HCT116 (cell line): Measurements from ENCODE around the gene ALDH1L2. TPM values are rescaled to one million over a fixed set of nuclear protein-coding genes. Genes with fewer than 3 reads are reported as not detected.

Source experiments
- ATAC-seq: fragments of 200-7000 bp; cut with Tn5 transposase; 2 replicates; pipeline ENCODE4 v1.9.1; 2020; ENCODE audit warnings: mild to moderate bottlenecking, moderate library complexity
- BruUV-seq: library from RNA; stranded (reverse); fragments of 400-500 nt; replicated peaks from 2 replicates; lab custom pipeline; 2021; lab: Mats Ljungman, UMichigan
- CTCF ChIA-PET: fragments of 300-600 bp; sonication (Branson Sonifier 250); formaldehyde crosslinking; loops from one replicate; lab custom pipeline; 2021; ENCODE audit warnings: antibody characterized with exemption; lab: Charles Lee
- POLR2A ChIA-PET: fragments of 300-600, 350-600 bp; sonication (Branson Sonifier 250); formaldehyde crosslinking; loops from one replicate; lab custom pipeline; 2021; ENCODE audit warnings: antibody characterized with exemption; lab: Charles Lee
- RAD21 ChIA-PET, 2 experiments: fragments of 300-600 bp; sonication (Branson Sonifier 250); formaldehyde crosslinking; loops; one replicate each; lab custom pipeline; 2023; ENCODE audit warnings: low total read pairs in 2 of 2; ENCODE audit not compliant: uncharacterized antibody in 2 of 2, unreplicated experiment in 2 of 2, low non-redundant PET in 1 of 2; lab: Charles Lee
- DNase-seq: peaks from one replicate; pipeline ENCODE4 v3.0.0-alpha.2; 2010; ENCODE audit warnings: low read depth, low spot score
- H2AFZ ChIP-seq: fragments of 200-600 bp; shearing (Covaris generic), sonication (generic); 2 replicates; pipeline ENCODE4 v1.6.1; 2017; ENCODE audit warnings: low read depth, mixed run types, mixed read lengths, antibody characterized with exemption, low read length; ENCODE audit not compliant: poor library complexity, severe bottlenecking
- H3K27ac ChIP-seq: 2 replicates; pipeline ENCODE4 v1.5.1; 2012; ENCODE audit warnings: low read depth, low read length
- H3K27me3 ChIP-seq: fragments of 200-600 bp; sonication (generic); 2 replicates; pipeline ENCODE4 v1.6.1; 2016; ENCODE audit warnings: mixed run types, low read length, mixed read lengths; ENCODE audit not compliant: insufficient read depth
- H3K36me3 ChIP-seq, 2 experiments: fragments of 200-500 bp in 1 of 2; fragments of 200-600 bp in 1 of 2; sonication (Bioruptor generic) in 1 of 2; sonication (generic) in 1 of 2; 2 replicates each; pipeline versions ENCODE4 v1.5.1 to v1.6.1; 2014 to 2016; ENCODE audit warnings: low read length in 2 of 2, inconsistent platforms in 1 of 2, mixed read lengths in 1 of 2, mixed run types in 1 of 2; ENCODE audit not compliant: insufficient read depth in 2 of 2, control insufficient read depth in 1 of 2
- H3K4me1 ChIP-seq, 2 experiments: fragments of 200-600 bp in 1 of 2; sonication (generic) in 1 of 2; 2 replicates each; pipeline versions ENCODE4 v1.5.1 to v1.6.1; 2012 to 2017; ENCODE audit warnings: low read length in 2 of 2, inconsistent platforms in 1 of 2, mild to moderate bottlenecking in 1 of 2, mixed read lengths in 1 of 2, mixed run types in 1 of 2, moderate library complexity in 1 of 2; ENCODE audit not compliant: insufficient read depth in 2 of 2, control insufficient read depth in 1 of 2
- H3K4me2 ChIP-seq: fragments of 200-600 bp; sonication (generic); 2 replicates; pipeline ENCODE4 v1.6.1; 2017; ENCODE audit warnings: mixed run types, low read length, mixed read lengths
- H3K4me3 ChIP-seq, 2 experiments: fragments of 200-600 bp in 1 of 2; sonication (generic) in 1 of 2; replicated peaks in 1 of 2; 2 replicates each; pipeline ENCODE4 v1.5.1; 2011 to 2016; ENCODE audit warnings: low read length in 2 of 2, control low read depth in 1 of 2, low read depth in 1 of 2, mild to moderate bottlenecking in 1 of 2, mixed read lengths in 1 of 2, mixed run types in 1 of 2
- H3K79me2 ChIP-seq: fragments of 200-600 bp; sonication (generic); 2 replicates; pipeline ENCODE4 v1.6.1; 2017; ENCODE audit warnings: mild to moderate bottlenecking, mixed run types, low read length, moderate library complexity, mixed read lengths; ENCODE audit not compliant: insufficient read depth
- H3K9ac ChIP-seq: fragments of 200-600 bp; sonication (generic); 2 replicates; pipeline ENCODE4 v1.6.1; 2016; ENCODE audit warnings: low read length, mixed read lengths
- H3K9me2 ChIP-seq: fragments of 200-600 bp; sonication (generic), shearing (Covaris generic); 2 replicates; pipeline ENCODE4 v1.6.1; 2017; ENCODE audit warnings: mixed run types, mild to moderate bottlenecking, moderate library complexity; ENCODE audit not compliant: insufficient read depth
- H3K9me3 ChIP-seq, 2 experiments: fragments of 200-500 bp in 1 of 2; fragments of 200-600 bp in 1 of 2; sonication (Bioruptor generic) in 1 of 2; sonication (generic) in 1 of 2; 2 replicates each; pipeline ENCODE4 v1.6.1; 2014 to 2017; ENCODE audit warnings: low read length in 2 of 2, mixed read lengths in 2 of 2, inconsistent platforms in 1 of 2, low read depth in 1 of 2, mild to moderate bottlenecking in 1 of 2, mixed run types in 1 of 2, moderate library complexity in 1 of 2; ENCODE audit not compliant: control insufficient read depth in 1 of 2, insufficient read depth in 1 of 2
- H4K20me1 ChIP-seq: fragments of 200-600 bp; sonication (generic), shearing (Covaris generic); 2 replicates; pipeline ENCODE4 v1.6.1; 2017; ENCODE audit warnings: mixed run types, mild to moderate bottlenecking, moderate library complexity; ENCODE audit not compliant: insufficient read depth
- CBX3 ChIP-seq: IDR thresholded peaks from 2 replicates; pipeline ENCODE4 v1.6.1; 2012; ENCODE audit warnings: low read depth
- CEBPB ChIP-seq: IDR thresholded peaks from 2 replicates; pipeline ENCODE4 v1.6.1; 2012; ENCODE audit warnings: low read depth
- EGR1 ChIP-seq: IDR thresholded peaks from 2 replicates; pipeline ENCODE4 v1.6.1; 2012; ENCODE audit warnings: low read depth
- ELF1 ChIP-seq: IDR thresholded peaks from 2 replicates; pipeline ENCODE4 v1.6.1; 2012; ENCODE audit warnings: low read depth, borderline replicate concordance
- EZH2phosphoT487 ChIP-seq: fragments of 200-600 bp; IDR thresholded peaks from 2 replicates; pipeline ENCODE4 v1.6.1; 2018; ENCODE audit warnings: antibody characterized with exemption, borderline replicate concordance
- FOSL1 ChIP-seq: IDR thresholded peaks from 2 replicates; pipeline ENCODE4 v1.6.1; 2012; ENCODE audit warnings: low read depth
- JUND ChIP-seq: IDR thresholded peaks from 2 replicates; pipeline ENCODE4 v1.6.1; 2012
- POLR2A ChIP-seq: IDR thresholded peaks from 2 replicates; pipeline ENCODE4 v1.7.0; 2011; ENCODE audit warnings: borderline replicate concordance; ENCODE audit not compliant: insufficient read depth, insufficient read length; ENCODE audit errors: extremely low read depth
- POLR2AphosphoS5 ChIP-seq: IDR thresholded peaks from 2 replicates; pipeline ENCODE4 v1.6.1; 2011; ENCODE audit warnings: mild to moderate bottlenecking, low read depth, low read length, moderate library complexity
- RAD21 ChIP-seq: IDR thresholded peaks from 2 replicates; pipeline ENCODE4 v1.6.1; 2012; ENCODE audit warnings: low read depth, mild to moderate bottlenecking
- SIN3A ChIP-seq: IDR thresholded peaks from 2 replicates; pipeline ENCODE4 v1.6.1; 2012; ENCODE audit warnings: low read depth
- YY1 ChIP-seq: IDR thresholded peaks from 2 replicates; pipeline ENCODE4 v1.6.1; 2011; ENCODE audit warnings: low read length, low read depth, moderate library complexity, mild to moderate bottlenecking; ENCODE audit not compliant: insufficient replicate concordance; ENCODE audit errors: extremely low read depth
- ZNF274 ChIP-seq: fragments of 200-500 bp; sonication (Bioruptor generic); IDR thresholded peaks from 2 replicates; pipeline ENCODE4 v1.6.1; 2014; ENCODE audit warnings: mild to moderate bottlenecking, low read depth, low read length, inconsistent platforms
- intact Hi-C: fragments of 100-400 bp; cut with micrococcal nuclease; formaldehyde crosslinking; loops from 2 replicates; pipeline ENCODE4 v1.10.0; 2022
- total RNA-seq: library from RNA; stranded (reverse); gene quantifications from one replicate; pipeline ENCODE4 v1.2.1, GENCODE V29; 2021; ENCODE audit not compliant: unreplicated experiment
- TF ChIP-seq, protein P1 (sequence below): IDR thresholded peaks from 2 replicates; pipeline ENCODE4 v1.6.1; 2011; ENCODE audit warnings: mild to moderate bottlenecking, low read length, moderate library complexity; ENCODE audit not compliant: insufficient replicate concordance; ENCODE audit errors: extremely low read depth
- TF ChIP-seq, protein P2 (sequence below): IDR thresholded peaks from 2 replicates; pipeline ENCODE4 v1.6.1; 2012
- TF ChIP-seq, protein P3 (sequence below): IDR thresholded peaks from 2 replicates; pipeline ENCODE4 v1.6.1; 2012; ENCODE audit warnings: low read depth
- TF ChIP-seq, protein P4 (sequence below), 3 experiments: fragments of 200-600 bp in 1 of 3; sonication (generic) in 1 of 3; IDR thresholded peaks in 2 of 3; conservative IDR thresholded peaks in 1 of 3; 2 replicates each; pipeline ENCODE4 v1.5.1; 2012 to 2017; ENCODE audit warnings: low read depth in 2 of 3, low read length in 2 of 3, antibody characterized with exemption in 1 of 3, borderline replicate concordance in 1 of 3, control low read depth in 1 of 3, mild to moderate bottlenecking in 1 of 3, mixed read lengths in 1 of 3, mixed run types in 1 of 3, moderate library complexity in 1 of 3; ENCODE audit not compliant: insufficient read depth in 1 of 3

ALDH1L2 gene
- total RNA-seq, 1 experiment from 2014 or later, result 1.5 TPM

DNA sequence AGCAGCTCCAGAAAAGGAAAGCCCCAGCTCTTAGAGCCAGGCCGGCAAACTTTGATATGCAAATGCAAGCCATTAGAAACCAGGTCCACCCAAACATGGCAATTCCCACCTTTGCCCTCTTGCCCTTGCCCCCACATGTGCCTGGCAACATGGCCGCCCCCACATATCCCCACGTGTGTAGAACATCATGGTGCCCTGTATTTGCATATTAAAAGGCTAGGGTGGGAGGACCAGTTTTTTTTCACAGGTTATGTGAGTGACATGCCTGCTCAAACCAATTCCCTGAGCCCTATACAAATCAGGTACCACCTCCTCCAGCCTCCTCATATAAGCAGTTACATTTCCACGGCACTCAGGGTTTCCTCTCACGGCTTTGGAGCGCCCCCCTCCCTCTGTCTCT is 6.1 kb upstream of the ALDH1L2 start:
- no peaks in the 10 kb centered on the region for H3K4me1 ChIP-seq
- H3K36me3 ChIP-seq, result no peaks in the 10 kb centered on the region
- no peaks in the 10 kb centered on the region for H4K20me1 ChIP-seq
- no peaks in the 10 kb centered on the region for H3K9me2 ChIP-seq
- RAD21 ChIA-PET, result no interaction called here
- no peak overlapping the region for H3K4me2 ChIP-seq
- DNase-seq (no peak), ATAC-seq (no peak)
- TF ChIP-seq YY1 (no peak), JUND (no peak), POLR2AphosphoS5 (no peak), POLR2A (no peak), EGR1 (no peak), CBX3 (no peak), ZNF274 (no peak), EZH2phosphoT487 (no peak), CEBPB (no peak), ELF1 (no peak), SIN3A (no peak), FOSL1 (no peak), RAD21 (no peak)
- TF ChIP-seq, protein P1, sequence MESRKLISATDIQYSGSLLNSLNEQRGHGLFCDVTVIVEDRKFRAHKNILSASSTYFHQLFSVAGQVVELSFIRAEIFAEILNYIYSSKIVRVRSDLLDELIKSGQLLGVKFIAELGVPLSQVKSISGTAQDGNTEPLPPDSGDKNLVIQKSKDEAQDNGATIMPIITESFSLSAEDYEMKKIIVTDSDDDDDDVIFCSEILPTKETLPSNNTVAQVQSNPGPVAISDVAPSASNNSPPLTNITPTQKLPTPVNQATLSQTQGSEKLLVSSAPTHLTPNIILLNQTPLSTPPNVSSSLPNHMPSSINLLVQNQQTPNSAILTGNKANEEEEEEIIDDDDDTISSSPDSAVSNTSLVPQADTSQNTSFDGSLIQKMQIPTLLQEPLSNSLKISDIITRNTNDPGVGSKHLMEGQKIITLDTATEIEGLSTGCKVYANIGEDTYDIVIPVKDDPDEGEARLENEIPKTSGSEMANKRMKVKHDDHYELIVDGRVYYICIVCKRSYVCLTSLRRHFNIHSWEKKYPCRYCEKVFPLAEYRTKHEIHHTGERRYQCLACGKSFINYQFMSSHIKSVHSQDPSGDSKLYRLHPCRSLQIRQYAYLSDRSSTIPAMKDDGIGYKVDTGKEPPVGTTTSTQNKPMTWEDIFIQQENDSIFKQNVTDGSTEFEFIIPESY, result no peak
- TF ChIP-seq, protein P2, sequence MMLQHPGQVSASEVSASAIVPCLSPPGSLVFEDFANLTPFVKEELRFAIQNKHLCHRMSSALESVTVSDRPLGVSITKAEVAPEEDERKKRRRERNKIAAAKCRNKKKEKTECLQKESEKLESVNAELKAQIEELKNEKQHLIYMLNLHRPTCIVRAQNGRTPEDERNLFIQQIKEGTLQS, result no peak
- TF ChIP-seq, protein P3, sequence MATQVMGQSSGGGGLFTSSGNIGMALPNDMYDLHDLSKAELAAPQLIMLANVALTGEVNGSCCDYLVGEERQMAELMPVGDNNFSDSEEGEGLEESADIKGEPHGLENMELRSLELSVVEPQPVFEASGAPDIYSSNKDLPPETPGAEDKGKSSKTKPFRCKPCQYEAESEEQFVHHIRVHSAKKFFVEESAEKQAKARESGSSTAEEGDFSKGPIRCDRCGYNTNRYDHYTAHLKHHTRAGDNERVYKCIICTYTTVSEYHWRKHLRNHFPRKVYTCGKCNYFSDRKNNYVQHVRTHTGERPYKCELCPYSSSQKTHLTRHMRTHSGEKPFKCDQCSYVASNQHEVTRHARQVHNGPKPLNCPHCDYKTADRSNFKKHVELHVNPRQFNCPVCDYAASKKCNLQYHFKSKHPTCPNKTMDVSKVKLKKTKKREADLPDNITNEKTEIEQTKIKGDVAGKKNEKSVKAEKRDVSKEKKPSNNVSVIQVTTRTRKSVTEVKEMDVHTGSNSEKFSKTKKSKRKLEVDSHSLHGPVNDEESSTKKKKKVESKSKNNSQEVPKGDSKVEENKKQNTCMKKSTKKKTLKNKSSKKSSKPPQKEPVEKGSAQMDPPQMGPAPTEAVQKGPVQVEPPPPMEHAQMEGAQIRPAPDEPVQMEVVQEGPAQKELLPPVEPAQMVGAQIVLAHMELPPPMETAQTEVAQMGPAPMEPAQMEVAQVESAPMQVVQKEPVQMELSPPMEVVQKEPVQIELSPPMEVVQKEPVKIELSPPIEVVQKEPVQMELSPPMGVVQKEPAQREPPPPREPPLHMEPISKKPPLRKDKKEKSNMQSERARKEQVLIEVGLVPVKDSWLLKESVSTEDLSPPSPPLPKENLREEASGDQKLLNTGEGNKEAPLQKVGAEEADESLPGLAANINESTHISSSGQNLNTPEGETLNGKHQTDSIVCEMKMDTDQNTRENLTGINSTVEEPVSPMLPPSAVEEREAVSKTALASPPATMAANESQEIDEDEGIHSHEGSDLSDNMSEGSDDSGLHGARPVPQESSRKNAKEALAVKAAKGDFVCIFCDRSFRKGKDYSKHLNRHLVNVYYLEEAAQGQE, result no peak
- TF ChIP-seq, protein P4, sequence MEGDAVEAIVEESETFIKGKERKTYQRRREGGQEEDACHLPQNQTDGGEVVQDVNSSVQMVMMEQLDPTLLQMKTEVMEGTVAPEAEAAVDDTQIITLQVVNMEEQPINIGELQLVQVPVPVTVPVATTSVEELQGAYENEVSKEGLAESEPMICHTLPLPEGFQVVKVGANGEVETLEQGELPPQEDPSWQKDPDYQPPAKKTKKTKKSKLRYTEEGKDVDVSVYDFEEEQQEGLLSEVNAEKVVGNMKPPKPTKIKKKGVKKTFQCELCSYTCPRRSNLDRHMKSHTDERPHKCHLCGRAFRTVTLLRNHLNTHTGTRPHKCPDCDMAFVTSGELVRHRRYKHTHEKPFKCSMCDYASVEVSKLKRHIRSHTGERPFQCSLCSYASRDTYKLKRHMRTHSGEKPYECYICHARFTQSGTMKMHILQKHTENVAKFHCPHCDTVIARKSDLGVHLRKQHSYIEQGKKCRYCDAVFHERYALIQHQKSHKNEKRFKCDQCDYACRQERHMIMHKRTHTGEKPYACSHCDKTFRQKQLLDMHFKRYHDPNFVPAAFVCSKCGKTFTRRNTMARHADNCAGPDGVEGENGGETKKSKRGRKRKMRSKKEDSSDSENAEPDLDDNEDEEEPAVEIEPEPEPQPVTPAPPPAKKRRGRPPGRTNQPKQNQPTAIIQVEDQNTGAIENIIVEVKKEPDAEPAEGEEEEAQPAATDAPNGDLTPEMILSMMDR (IDR thresholded peaks at IDR 0.05 in 2 of 3, conservative IDR thresholded peaks at IDR 0.05 in 1 of 3; ENCODE audit: borderline replicate concordance in 1 of 3, insufficient read depth in 1 of 3, low read depth in 2 of 3, low read length in 2 of 3), result no peak
- no peak overlapping the region for H2AFZ ChIP-seq
- BruUV-seq, result no TSS peak
- no peak overlapping the region for H3K4me3 ChIP-seq
- H3K9me3 ChIP-seq, result peaks cover 0 to 4% of the 10 kb centered on the region in 2 experiments; a peak in 1 of 4 replicates
- no peak overlapping the region for H3K9ac ChIP-seq
- CTCF ChIA-PET, result no interaction called here
- no peaks in the 10 kb centered on the region for H3K79me2 ChIP-seq
- intact Hi-C loops, result no loop called here
- no peak overlapping the region for H3K27ac ChIP-seq
- H3K27me3 ChIP-seq, result no peaks in the 10 kb centered on the region
- POLR2A ChIA-PET, result no interaction called here
